Activated naive CD4-positive, alpha-beta T cell treated with anti-CD3 and anti-CD28 coated beads, Interleukin-2, amount 50 U/mL, for 16 hours (primary cell): ENCODE results near the gene ZFAND3.
"Not testable (repeated sequence)": the region's sequence is repeated elsewhere in the genome, so short reads cannot be mapped to it uniquely, and the experiment has no call there.

ENCODE experiments used
- DNase-seq: peaks from one replicate; pipeline ENCODE4 v3.0.0-alpha.2; 2020

The ZFAND3 gene

DNA sequence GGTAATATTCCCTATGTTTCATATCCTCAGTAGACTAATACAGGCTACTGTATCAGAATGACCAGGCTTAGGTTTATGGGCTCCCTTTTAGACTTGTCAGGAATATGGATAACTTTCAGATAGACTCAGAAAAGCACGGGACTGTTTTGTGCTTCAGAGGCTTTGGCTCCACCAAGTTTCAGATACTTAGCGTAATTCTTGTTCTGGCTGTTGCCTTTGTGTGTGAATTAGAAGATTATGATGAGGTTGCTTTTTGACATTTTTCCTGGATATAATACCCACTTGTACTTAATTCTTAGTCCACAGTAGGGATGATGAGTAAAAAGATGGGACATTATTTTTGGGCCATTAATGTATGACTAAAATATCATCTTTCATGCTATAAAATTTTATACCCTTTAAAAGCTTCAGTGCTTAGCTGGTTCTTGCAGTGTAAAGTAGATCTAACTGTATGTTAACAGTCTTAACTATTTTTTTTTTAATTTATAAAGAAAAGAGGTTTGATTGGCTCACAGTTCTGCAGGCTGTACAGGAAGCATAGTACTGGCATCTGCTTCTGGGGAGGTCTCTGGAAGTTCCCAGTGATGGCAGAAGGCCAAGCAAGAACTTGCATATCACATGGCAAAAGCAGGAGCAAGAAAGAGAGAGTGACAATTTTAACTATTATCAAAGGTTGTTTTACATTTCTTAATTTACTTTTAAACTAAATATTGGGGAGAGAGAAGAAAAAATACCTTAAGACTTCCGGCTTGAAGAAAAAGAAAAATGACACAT lies 120.7 kb downstream of the ZFAND3 start:
- DNase-seq, result no peak

DNA sequence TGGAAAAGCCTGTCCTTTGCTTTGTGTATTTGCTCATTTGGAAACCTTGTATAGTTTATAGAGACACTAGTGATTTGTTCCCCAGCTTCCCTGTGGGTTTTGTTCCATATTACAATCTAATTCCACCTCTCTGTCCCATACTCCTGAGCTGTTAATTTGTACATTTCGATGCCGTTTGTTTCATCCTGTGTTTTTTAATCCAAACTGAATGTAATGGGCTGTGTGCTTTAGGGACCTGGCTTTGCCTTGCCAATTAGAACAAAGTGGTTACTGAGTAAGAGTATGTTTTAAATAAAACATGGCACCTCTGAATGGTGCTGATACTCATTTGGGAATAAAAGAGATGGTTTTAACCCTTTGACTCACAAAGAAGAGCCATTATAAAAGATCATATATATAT lies 122.3 kb downstream of the ZFAND3 start:
- DNase-seq, result no peak

- DNase-seq, result no peak
Measured at GRCh38 chr6:37942606-37943376, 123.3 kb downstream of the ZFAND3 start.

GRCh38 chr6:37943436-37944058 lies 124.0 kb downstream of the ZFAND3 start:
- DNase-seq, result no peak

DNA sequence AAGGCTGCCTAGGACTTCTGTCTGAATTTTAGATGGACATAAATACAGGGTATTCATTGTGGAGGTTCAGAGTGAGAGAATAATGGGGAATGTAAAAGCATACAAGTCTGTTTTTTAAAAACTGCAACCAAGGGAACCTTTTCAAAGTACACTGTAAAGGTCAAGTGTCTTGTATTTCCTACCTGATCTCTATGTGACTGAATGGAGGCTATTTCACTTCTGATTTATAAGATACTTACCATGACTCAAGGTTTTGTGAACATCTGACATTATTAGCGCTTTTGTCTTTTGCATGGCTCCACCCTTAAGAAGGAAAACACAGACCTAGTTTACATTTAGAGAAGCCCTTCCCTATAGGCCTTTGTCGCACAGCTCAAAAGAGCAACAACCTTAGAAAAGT lies 126.5 kb downstream of the ZFAND3 start:
- DNase-seq, result no peak

DNA sequence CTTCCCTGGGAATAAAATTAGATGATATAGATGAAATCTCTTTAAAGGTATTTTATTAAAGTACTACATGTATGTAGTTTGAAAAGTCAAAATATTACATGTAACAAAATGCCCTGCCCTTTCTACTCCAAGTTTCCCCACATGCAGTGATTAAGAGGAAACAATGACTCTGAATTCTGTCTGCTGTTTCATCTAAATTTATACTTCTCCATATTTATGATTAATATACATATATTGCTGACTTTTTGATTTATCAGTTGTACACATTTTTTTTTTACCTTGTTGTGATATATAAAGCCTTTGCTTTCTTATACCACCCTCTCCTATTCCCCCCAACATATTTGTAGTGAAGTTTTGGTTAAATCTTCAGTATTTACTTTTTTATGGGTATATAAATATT lies 127.9 kb downstream of the ZFAND3 start:
- no peak for DNase-seq

- DNase-seq, result not testable (repeated sequence)
Measured at GRCh38 chr6:37948584-37948983, 129.1 kb downstream of the ZFAND3 start.

DNA sequence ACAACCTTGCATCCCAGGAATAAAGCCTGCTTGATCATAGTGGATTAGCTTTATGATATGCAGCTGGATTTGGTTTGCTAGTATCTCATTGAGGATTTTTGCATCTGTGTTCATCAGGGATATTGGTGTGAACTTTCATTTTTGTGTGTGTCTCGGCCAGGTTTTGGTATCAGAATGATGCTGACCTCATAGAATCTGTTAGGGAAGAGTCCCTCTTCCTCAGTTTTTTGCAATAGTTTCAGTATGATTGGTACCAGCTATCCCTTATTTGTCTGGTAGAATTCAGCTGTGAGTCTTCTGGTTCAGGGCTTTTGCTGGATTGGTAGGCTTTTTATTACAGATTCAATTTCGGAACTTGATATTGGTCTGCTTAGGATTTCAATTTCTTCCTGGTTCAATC lies 132.5 kb downstream of the ZFAND3 start:
- no peak for DNase-seq

- no peak for DNase-seq
Measured at GRCh38 chr6:37954791-37955190, 135.3 kb downstream of the ZFAND3 start.

DNA sequence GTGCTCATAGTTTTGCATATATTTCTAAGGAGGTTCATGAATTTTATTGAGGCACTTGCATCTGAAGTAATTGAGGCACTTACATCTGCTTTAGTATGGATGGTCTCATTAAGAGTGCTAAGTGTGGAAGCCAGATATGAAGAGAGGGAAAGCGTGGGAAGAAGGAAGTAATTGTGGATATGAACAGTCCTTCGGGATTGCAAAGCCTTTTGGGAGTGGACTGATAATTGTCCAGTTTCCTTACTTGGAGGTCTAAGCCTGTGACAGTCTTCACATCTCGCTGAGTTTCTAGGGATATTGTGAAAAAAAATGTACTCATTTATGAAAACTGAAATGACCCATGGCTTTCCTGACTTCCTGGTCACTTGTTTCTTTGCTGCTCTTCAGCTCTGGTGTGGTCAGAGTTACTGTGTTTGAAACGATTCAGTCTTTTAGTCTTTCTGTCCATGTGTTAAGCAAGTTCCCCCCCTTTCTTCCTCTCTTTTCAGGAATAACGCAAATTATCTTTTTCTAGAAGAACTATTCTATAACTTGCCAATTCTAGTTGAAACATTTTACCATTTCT lies 137.3 kb downstream of the ZFAND3 start:
- DNase-seq, result no peak

DNA sequence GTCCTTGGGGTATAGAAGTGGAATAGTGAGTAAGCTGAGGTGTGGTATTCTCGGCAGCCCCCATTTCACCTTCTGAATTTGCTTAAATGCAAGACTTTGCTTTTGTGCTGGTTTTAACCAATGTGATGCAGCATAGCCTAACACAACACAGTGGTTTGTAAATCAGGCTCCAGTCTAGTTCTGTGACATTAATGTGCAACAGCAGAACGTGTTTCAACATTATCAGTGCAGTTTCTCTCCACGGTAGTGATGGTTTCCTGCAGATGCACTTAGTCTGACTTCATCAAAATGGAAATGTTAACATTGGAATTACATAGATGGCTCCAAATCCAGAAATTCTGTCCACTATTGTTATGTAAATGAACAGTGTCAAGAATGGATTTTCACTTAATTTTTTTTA lies 139.5 kb downstream of the ZFAND3 start:
- no peak for DNase-seq

- no peak for DNase-seq
Measured at GRCh38 chr6:37960139-37960935, 140.8 kb downstream of the ZFAND3 start.

DNA sequence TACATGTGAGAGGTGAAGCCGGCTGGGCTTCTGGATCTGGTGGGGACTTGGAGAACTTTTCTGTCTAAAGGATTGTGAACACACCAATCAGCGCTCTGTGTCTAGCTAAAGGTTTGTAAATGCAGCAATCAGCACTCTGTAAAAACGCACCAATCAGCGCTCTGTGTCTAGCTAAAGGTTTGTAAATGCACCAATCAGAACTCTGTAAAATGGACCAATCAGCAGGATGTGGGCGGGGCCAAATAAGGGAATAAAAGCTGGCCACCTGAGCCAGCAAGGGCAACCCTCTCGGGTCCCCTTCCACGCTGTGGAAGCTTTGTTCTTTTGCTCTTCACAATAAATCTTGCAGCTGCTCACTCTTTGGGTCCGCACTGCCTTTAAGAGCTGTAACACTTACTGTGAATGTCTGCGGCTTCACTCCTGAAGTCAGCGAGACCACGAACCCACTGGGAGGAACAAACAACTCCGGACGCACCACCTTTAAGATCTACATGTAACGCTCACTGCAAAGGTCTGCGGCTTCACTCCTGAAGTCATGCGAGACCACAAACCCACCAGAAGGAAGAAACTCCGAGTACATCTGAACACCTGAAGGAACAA lies 143.1 kb downstream of the ZFAND3 start:
- DNase-seq, result not testable (repeated sequence)

DNA sequence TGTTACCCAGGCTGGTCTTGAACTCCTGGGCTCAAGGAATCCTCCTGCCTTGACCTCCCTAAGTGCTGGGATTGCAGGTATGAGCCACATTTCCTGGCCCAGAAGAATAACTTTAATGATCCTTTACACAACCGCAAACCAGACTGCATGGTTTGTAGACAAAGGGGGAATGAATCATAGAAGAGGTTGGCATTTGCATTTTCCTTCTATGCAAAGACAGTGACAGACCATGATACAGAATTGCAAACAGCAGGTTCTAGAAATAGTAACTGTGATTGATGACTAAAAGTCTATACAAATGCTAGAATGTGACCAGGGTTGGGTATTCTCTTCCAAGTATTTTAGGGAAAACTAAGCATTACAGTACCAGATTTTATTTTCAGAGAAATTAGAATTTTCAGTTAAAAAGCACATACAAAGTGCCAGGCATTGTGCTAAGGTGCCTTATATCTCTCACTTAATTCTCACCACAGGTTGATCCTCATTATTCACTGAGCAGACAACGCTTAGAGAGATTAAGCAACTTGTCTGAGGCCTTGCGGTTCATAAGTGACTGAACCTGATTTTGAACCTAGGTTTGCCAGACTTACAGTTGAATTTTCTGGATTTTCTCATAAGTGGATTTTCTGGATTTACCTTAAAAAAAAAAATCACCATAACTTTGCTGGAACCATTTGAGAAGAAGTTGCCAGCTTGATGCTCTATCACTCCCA lies 146.6 kb downstream of the ZFAND3 start:
- no peak for DNase-seq

DNA sequence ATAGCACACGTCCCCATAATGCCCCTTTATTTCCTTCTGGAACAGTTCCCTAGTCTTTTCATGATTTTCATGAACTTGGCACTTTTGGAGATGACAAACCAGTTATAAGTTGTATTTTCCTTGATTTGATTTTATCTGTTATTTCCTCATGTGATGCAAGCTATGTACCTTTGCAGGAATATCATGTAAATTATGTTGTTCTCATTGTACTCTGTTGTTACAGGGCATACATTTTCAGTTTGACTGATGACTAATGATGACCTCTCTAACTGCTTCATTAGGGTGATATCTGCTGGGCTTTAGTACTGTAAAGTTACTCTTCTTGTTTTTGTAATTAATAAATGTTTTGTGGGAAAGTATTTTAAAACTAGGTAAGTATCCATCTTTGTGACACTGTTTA lies 147.3 kb downstream of the ZFAND3 start:
- DNase-seq, result no peak

DNA sequence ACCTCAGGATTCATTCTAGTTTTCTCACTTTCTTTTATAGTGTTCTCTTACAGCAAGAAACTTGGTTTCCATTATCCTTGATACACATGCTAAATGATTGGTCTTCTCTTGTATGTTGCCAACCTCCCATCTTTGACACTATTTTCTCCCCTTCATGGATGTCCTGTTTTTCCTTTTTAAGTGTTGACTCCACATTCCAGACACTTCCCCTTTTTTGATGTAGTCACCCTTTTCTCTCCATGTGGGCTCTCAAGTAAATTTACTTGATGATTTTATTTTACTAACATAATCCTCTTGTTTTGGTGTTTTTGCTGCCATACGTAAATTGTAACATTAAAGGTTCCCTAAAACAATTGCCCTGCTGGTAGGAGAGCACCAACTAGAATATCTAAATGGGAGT lies 148.1 kb downstream of the ZFAND3 start:
- DNase-seq, result no peak

DNA sequence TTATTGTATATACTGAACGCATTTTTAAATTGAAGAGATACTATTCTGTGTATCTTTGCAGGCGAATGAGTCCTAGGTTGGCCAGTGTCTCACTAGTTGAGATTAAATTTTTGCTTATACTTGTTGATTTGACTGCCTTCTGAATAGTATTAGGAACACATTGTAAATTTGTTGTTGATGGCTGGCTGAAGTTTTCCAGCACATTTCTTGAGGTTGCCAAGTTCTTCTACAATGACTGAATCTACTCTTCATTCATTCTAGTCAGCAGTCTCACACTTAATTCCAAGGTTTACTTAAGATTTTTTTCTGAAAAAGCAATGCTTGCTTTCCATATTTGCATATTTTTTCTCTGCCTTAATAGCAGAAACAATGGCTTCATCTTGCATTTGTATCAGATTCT lies 151.7 kb downstream of the ZFAND3 start:
- DNase-seq, result no peak

DNA sequence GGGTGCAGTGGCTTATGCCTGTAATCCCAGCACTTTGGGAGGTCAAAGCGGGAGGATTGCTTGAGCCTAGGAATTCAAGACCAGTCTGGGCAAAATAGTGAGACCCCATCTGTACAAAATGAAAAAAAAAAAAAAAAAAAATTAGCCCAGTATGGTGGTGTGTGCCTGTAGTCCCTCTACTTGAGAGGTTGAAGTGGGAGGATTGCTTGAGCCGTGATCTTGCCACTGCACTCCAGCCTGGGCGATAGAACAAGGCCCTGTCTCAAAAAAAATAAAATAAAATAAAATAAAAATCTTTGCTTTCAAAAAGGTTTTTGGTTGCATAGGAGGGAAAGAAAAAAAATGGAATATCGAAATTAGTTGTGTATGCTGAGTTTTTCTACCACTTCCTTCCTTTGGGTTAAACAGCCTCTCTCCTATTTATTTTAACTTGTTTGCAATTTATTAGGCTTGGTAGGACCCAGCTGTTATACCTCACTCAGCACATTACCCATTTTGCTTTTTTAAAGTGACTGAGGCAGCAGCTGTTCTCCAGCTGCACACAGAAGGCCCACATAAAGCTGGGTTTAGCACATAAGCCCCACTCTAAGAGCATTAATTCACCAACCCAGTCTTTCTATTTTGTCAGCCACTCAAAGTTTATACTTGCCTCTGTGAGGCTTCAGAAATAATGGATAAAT lies 152.3 kb downstream of the ZFAND3 start:
- no peak for DNase-seq

- DNase-seq, result no peak
Measured at GRCh38 chr6:37972994-37973757, 153.6 kb downstream of the ZFAND3 start.

- no peak for DNase-seq
Measured at GRCh38 chr6:37974381-37974780, 154.9 kb downstream of the ZFAND3 start.
